Activated T-cell treated with anti-CD3 and anti-CD28 coated beads for 1 hour (primary cell): ENCODE data around the gene ZCRB1.

Experiments used
- DNase-seq: peaks from one replicate; pipeline ENCODE4 v3.0.0-alpha.2; 2020; ENCODE audit warnings: low read depth

The ZCRB1 gene

DNA sequence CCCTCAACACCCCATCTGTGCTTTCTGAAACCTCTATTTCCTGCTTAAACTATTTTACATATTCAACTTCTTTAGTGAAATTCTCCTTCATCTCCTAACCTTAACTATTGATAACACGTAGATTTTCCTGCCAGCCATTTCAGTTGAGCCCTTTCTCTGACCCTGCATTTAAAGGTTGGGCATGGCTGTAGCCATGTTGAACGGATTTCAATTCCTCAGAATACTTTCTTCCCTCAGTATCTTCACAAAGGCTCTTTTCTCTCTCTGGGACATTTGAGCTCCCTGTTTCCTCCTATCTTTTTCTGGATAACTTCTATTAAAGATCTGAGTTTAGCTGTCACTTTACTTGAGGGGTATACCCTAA is 1.3 kb upstream of the ZCRB1 start:
- no peak for DNase-seq

GRCh38 chr12:42326541-42327226 is 790 bp upstream of the ZCRB1 start:
- DNase-seq, result no peak

GRCh38 chr12:42325326-42325652 is 605 bp downstream of the ZCRB1 start:
- no peak for DNase-seq

GRCh38 chr12:42323856-42324255 is 2.0 kb downstream of the ZCRB1 start:
- DNase-seq, result no peak

GRCh38 chr12:42322567-42322966 is 3.3 kb downstream of the ZCRB1 start:
- no peak for DNase-seq

DNA sequence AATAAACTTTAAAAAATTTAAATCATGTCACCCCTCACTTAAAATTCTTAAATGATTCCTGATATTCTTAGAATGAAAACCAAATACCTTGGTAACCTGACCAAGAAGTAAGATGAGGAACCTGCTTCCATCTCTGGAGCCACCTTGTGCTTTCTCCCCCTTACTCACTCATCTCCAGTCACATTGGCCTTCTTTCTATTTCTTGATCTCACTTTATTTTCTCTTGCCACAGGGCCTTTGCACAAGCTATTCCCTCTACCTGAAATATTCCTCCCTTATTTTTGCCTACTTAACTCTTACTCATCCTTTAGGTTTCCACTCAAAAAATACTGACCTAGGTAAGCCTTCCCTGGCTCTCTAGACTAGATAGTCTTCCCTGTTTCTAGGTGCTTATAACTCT is 5.1 kb downstream of the ZCRB1 start:
- DNase-seq, result no peak

DNA sequence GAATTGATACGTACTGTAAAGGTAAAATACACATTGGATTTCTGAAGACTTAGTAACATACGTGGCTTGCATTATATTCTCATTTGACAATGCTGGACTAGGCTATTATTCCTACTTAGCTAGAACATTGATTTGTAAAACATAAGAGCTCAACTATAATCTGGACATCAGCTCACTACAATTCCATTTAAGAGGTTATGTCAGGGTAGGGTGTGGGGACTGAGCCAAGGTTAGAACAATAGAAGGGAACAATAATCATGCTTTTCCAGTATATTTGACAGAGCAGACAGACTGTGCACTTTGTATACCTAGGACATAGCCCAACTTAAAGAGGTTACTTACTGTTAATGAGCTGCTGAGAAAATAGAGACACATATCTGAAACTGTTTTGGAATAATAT is 10.8 kb downstream of the ZCRB1 start:
- DNase-seq, result no peak

GRCh38 chr12:42309996-42310395 is 15.9 kb downstream of the ZCRB1 start:
- no peak for DNase-seq

GRCh38 chr12:42308390-42308789 is 17.5 kb downstream of the ZCRB1 start:
- DNase-seq, result no peak

- DNase-seq, result no peak
Measured at GRCh38 chr12:42306297-42306696, 19.6 kb downstream of the ZCRB1 start.

GRCh38 chr12:42299392-42300308 is 26.2 kb downstream of the ZCRB1 start:
- no peak for DNase-seq

- no peak for DNase-seq
Measured at GRCh38 chr12:42298887-42299286, 27.0 kb downstream of the ZCRB1 start.

- DNase-seq, result no peak
Measured at GRCh38 chr12:42296503-42297109, 29.3 kb downstream of the ZCRB1 start.

DNA sequence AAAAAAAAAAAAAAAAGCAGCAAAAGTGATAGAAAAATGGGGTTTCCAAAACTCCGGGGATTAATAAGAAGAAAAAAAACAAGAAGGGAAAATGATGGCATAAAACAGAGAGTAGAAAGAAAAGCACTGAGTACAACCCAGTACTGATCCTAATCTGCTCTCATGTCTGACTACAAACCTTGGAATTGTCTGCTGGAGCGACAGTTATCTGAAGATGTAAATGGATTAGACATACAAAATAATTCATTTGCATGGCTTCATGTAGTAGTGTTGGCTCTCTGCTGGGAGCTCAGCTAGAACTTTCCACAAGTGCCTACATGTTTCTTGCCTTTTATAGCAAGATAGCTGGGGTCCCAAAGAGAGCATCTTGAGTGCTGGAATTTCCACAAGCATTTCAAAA is 34.2 kb downstream of the ZCRB1 start:
- DNase-seq, result no peak

- DNase-seq, result no peak
Measured at GRCh38 chr12:42288544-42288943, 37.4 kb downstream of the ZCRB1 start.

DNA sequence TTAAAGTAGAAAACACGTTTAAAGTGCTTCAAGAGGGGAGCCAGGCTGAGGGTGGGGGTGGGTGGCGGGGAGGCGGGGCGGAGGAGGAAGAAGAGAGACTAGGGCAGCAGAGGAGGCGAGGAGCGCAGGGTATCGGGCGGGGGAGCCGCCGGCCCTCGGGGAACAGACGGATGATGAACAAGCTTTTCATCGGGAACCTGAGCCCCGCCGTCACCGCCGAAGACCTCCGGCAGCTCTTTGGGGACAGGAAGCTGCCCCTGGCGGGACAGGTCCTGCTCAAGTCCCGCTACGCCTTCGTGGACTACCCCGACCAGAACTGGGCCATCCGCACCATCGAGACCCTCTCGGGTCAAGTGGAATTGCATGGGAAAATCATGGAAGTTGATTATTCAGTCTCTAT is 39.2 kb downstream of the ZCRB1 start:
- DNase-seq, result no peak

DNA sequence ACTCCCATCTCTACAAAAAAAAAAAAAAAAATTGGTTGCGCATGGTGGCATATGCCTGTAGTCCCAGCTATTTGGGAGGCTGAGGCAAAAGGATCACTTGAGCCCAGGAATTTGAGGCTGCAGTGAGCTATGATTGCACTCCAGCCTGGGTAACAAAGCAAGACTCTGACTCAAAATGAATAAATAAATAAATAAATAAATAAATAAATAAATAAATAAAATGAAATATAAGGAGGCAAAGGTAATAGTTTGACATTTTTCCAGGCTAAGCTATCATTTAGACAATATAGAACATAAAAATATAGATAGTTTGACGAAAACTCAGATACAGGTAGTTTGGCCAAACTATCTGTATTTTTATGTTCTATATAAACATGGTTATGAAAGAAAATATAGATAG is 40.5 kb downstream of the ZCRB1 start:
- DNase-seq, result no peak

- DNase-seq, result no peak
Measured at GRCh38 chr12:42284876-42285275, 41.0 kb downstream of the ZCRB1 start.

DNA sequence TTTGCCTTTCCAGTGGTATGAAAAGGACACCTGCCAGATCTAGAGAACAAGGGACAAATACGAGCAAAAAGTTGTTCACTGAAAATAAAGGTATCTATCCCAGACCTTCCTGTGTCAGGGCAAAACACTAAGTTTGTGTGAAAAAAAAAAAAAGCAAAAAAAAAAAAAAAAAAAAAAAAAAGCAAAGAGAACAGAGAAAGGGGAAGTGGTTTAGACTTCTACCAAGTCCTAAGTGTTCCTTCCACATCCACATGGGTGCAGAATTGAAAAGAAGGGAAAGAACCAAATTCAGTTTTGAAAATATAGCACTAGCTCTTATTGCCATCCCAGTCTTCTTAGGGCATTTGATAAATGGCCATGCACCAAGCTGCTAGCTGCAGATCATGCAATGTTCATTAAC is 41.7 kb downstream of the ZCRB1 start:
- no peak for DNase-seq

DNA sequence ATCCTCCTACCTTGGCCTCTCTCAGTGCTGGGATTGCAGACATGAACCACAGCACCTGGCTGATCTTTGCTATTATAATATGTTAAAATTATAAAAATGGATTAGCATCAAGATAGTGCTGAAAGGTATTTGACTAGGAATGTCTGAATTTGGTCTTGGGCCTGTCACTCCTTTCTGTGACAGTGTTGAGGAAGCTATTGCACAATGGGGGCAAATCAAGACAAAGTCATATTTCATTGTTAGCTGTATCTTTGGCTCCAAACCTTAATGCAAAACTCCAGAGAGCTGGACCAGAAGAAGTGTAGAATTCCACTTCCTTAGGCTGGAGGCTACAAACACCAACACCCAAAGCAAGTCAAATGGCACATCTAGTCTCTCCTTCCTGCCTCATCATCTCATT is 42.2 kb downstream of the ZCRB1 start:
- DNase-seq, result no peak

DNA sequence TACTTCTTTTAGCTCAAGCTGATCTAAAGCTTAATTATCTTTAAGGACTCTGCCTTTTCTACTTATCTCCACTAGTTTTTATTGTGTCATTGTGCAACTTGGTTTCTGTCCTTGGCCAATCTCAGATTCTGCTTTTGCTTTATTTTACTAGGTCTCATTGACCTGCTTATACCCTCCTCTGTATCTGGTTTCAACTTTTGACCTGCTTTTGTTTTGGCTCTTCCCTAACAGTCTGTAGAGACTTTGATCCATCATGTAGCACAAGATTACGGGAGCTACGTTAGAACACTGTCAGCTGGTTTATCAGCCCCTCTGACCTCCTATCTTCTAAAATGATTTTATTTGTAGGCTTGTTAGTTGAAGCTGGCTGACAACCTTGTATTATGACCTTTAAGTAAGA is 43.6 kb downstream of the ZCRB1 start:
- DNase-seq, result no peak

DNA sequence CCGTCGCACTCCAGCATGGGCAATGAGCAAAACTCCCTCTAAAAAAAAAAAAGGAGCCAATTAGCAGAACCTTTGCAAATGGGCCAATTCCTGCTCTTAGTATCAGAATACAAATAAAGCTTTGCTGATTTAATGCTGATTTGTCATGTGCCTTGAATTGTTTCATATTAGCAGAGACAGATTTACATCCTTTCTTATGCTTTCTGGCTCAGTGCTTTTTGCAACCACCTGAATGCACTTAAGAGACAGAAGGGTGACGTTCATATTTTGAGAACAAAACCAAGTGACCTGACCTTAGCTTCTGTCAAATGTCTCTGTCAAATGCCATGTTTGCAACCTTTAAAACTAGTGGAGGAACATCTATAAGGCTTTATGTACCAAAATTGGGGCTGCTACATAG is 44.0 kb downstream of the ZCRB1 start:
- DNase-seq, result no peak

- DNase-seq, result no peak
Measured at GRCh38 chr12:42281278-42281677, 44.6 kb downstream of the ZCRB1 start.
